ENCODE measurements around the gene IGFL1. TPM values are rescaled to one million over a fixed set of nuclear protein-coding genes. Genes with fewer than 3 reads are reported as not detected.

Gene IGFL1
- not detected for total RNA-seq

GRCh38 chr19:46229442-46229841 is at the start of gene IGFL1:
IGFL1 (plus strand) TSS chr19:46229742; CDS start chr19:46229775, 33 bp downstream.

Other genes with a start within 250 kb of the IGFL1 start
- 12.9 TPM for gene CCDC61, start 234.3 kb upstream of the IGFL1 start, total RNA-seq
- 9.9 TPM for gene PGLYRP1, start 206.7 kb upstream of the IGFL1 start, total RNA-seq
- gene IGFL4, start 188.7 kb upstream of the IGFL1 start, total RNA-seq, result 0.58 TPM
- gene IGFL3, start 105.1 kb upstream of the IGFL1 start, total RNA-seq, result not detected
- gene IGFL2, start 81.5 kb upstream of the IGFL1 start, total RNA-seq, result not detected
- 194 TPM for gene HIF3A, start 67.3 kb downstream of the IGFL1 start, total RNA-seq
- 66.6 TPM for gene PPP5C, start 117.3 kb downstream of the IGFL1 start, total RNA-seq
- gene CCDC8, start 183.8 kb downstream of the IGFL1 start, total RNA-seq, result 62.2 TPM
- gene PNMA8C, start 199.2 kb downstream of the IGFL1 start, total RNA-seq, result 0.53 TPM
- gene PNMA8A, start 241.8 kb downstream of the IGFL1 start, total RNA-seq, result 44.5 TPM

Measured in metanephros (tissue), 1 donor.